Esophagus muscularis mucosa (tissue), 3 donors: ENCODE data around the gene PTPRN2.

Experiments
- POLR2A ChIP-seq: fragments of 450-650 bp; IDR thresholded peaks from one replicate; pipeline ENCODE4 v1.6.1; 2017; ENCODE audit warnings: antibody characterized with exemption, moderate library complexity, mild to moderate bottlenecking, low read depth
- POLR2AphosphoS5 ChIP-seq, 2 donors: sonication (generic); formaldehyde crosslinking; IDR thresholded peaks; one replicate each; pipeline ENCODE4 v1.6.1; 2017; ENCODE audit warnings: antibody characterized with exemption in 2 of 2
- TF ChIP-seq, protein P1 (sequence below), 3 experiments: fragments of 200-600 bp in 2 of 3; fragments of 450-650 bp in 1 of 3; sonication (generic) in 2 of 3; IDR thresholded peaks; one replicate each; pipeline ENCODE4 v1.5.1; 2017 to 2019; ENCODE audit warnings: antibody characterized with exemption in 3 of 3, mild to moderate bottlenecking in 2 of 3, moderate library complexity in 1 of 3

DNA sequence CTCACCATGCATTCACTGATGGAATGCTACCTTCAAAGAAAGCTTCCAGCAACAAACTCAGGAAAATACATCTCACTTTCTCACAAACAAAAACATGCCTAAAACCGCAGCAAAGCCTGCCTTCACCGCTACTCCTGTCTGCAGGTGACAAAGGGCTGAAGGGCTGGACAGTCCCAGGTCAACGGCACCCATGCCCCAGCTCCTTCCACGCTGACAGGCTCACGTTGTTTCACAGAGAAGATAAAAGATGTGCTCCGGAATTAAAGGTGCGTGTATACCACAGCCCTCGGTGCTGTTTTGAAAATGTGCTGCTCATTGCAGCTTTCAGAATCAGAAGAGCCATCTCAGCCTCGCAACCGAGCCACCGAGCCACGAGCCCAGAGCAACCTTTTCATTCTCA is 445.0 kb downstream of the PTPRN2 start:
- TF ChIP-seq, protein P1, sequence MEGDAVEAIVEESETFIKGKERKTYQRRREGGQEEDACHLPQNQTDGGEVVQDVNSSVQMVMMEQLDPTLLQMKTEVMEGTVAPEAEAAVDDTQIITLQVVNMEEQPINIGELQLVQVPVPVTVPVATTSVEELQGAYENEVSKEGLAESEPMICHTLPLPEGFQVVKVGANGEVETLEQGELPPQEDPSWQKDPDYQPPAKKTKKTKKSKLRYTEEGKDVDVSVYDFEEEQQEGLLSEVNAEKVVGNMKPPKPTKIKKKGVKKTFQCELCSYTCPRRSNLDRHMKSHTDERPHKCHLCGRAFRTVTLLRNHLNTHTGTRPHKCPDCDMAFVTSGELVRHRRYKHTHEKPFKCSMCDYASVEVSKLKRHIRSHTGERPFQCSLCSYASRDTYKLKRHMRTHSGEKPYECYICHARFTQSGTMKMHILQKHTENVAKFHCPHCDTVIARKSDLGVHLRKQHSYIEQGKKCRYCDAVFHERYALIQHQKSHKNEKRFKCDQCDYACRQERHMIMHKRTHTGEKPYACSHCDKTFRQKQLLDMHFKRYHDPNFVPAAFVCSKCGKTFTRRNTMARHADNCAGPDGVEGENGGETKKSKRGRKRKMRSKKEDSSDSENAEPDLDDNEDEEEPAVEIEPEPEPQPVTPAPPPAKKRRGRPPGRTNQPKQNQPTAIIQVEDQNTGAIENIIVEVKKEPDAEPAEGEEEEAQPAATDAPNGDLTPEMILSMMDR (IDR thresholded peaks at IDR 0.05), result no peak
- TF ChIP-seq POLR2A, result no peak
- no peak for TF ChIP-seq POLR2AphosphoS5 (IDR thresholded peaks at IDR 0.05)
